Astrocyte (in vitro differentiated cells and primary cell): ENCODE data around the gene S100A11. TPM values are rescaled to one million over a fixed set of nuclear protein-coding genes. Genes with fewer than 3 reads are reported as not detected.

Experiments
- DNase-seq: peaks from one replicate; pipeline ENCODE4 v3.0.0-alpha.2; 2010; ENCODE audit warnings: low read depth
- FAIRE-seq: peaks from 2 replicates; lab custom pipeline; 2011; peaks lifted over from hg19 to GRCh38; lab: Jason Lieb, UNC
- H2AFZ ChIP-seq: 2 replicates; pipeline ENCODE4 v1.6.0; 2012; ENCODE audit warnings: low read depth, low read length, inconsistent platforms
- H3K27ac ChIP-seq: 2 replicates; pipeline ENCODE4 v1.5.1; 2011; ENCODE audit warnings: low read depth, low read length, inconsistent platforms
- H3K27me3 ChIP-seq: 2 replicates; pipeline ENCODE4 v1.6.0; 2011; ENCODE audit warnings: low read length, inconsistent platforms; ENCODE audit not compliant: insufficient read depth
- H3K36me3 ChIP-seq: 2 replicates; pipeline ENCODE4 v1.5.1; 2011; ENCODE audit warnings: low read length, inconsistent platforms; ENCODE audit not compliant: insufficient read depth
- H3K4me1 ChIP-seq: 2 replicates; pipeline ENCODE4 v1.5.1; 2011; ENCODE audit warnings: low read length, inconsistent platforms; ENCODE audit not compliant: insufficient read depth
- H3K4me2 ChIP-seq: 2 replicates; pipeline ENCODE4 v1.6.0; 2012; ENCODE audit warnings: low read length, inconsistent platforms
- H3K4me3 ChIP-seq: 2 replicates; pipeline ENCODE4 v1.5.1; 2011; ENCODE audit warnings: low read depth, mild to moderate bottlenecking, low read length, inconsistent platforms; ENCODE audit not compliant: insufficient read depth
- H3K79me2 ChIP-seq: 2 replicates; pipeline ENCODE4 v1.6.0; 2012; ENCODE audit warnings: mild to moderate bottlenecking, low read length, inconsistent platforms; ENCODE audit not compliant: insufficient read depth
- H3K9ac ChIP-seq: 2 replicates; pipeline ENCODE4 v1.6.0; 2012; ENCODE audit warnings: mild to moderate bottlenecking, low read length, inconsistent platforms
- H3K9me3 ChIP-seq: 2 replicates; pipeline ENCODE4 v1.5.1; 2012; ENCODE audit warnings: low read depth, mild to moderate bottlenecking, low read length, inconsistent platforms; ENCODE audit not compliant: insufficient read depth
- H4K20me1 ChIP-seq: 2 replicates; pipeline ENCODE4 v1.6.0; 2012; ENCODE audit warnings: low read length, inconsistent platforms; ENCODE audit not compliant: insufficient read depth
- H3K27ac Mint-ChIP-seq: one replicate; pipeline ENCODE4 v1.8.0; 2021; ENCODE audit warnings: mild to moderate bottlenecking, mixed read lengths; ENCODE audit not compliant: unreplicated experiment
- H3K27me3 Mint-ChIP-seq: one replicate; pipeline ENCODE4 v1.8.0; 2021; ENCODE audit warnings: low read depth, mixed read lengths; ENCODE audit not compliant: unreplicated experiment
- H3K36me3 Mint-ChIP-seq: one replicate; pipeline ENCODE4 v1.8.0; 2021; ENCODE audit warnings: low read depth, mixed read lengths; ENCODE audit not compliant: unreplicated experiment
- H3K4me1 Mint-ChIP-seq: one replicate; pipeline ENCODE4 v1.8.0; 2021; ENCODE audit warnings: low read depth, mixed read lengths; ENCODE audit not compliant: unreplicated experiment
- H3K4me3 Mint-ChIP-seq: one replicate; pipeline ENCODE4 v1.8.0; 2021; ENCODE audit warnings: mild to moderate bottlenecking, moderate library complexity, mixed read lengths; ENCODE audit not compliant: unreplicated experiment
- H3K9me3 Mint-ChIP-seq: one replicate; pipeline ENCODE4 v1.8.0; 2021; ENCODE audit warnings: mild to moderate bottlenecking, mixed read lengths; ENCODE audit not compliant: unreplicated experiment
- EZH2 ChIP-seq: IDR thresholded peaks from 2 replicates; pipeline ENCODE4 v1.6.1; 2012; ENCODE audit warnings: mild to moderate bottlenecking, low read length, inconsistent platforms; ENCODE audit not compliant: insufficient read depth
- total RNA-seq: library from RNA; stranded (reverse); gene quantifications from 2 replicates; pipeline ENCODE4 v1.2.1, GENCODE V29; 2021
- TF ChIP-seq, protein P1 (sequence below): IDR thresholded peaks from 2 replicates; pipeline ENCODE4 v1.5.1; 2011; ENCODE audit warnings: low read depth, mild to moderate bottlenecking, inconsistent platforms, low read length, moderate library complexity; ENCODE audit not compliant: insufficient read depth

The S100A11 gene
- total RNA-seq, 1 donor from 2014 or later, result 1,482 TPM

DNA sequence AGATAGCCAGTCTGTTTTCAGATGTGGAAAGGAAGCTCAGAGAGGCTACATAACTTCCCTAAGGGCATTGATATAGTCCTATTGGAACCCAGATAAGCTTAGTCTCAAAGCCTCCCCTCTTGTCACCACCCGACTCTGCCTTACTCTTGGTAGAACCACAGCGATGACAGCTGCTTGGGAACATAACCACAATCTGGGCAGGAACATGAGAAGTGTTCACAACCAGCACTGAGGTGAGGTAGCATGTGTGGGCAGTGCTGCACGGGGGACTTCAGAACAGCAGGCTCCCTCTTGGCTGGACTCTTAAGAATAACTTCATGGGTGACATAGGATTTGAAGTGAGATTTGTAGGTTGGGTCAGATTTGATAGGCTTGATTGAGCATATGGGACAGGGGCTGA is 33.8 kb downstream of the S100A11 start:
- Mint-ChIP-seq H3K27me3 (peaks cover 5% of the 10 kb centered on the region), H3K4me1 (peaks cover 41% of the 10 kb centered on the region)
- FAIRE-seq, result no peak

DNA sequence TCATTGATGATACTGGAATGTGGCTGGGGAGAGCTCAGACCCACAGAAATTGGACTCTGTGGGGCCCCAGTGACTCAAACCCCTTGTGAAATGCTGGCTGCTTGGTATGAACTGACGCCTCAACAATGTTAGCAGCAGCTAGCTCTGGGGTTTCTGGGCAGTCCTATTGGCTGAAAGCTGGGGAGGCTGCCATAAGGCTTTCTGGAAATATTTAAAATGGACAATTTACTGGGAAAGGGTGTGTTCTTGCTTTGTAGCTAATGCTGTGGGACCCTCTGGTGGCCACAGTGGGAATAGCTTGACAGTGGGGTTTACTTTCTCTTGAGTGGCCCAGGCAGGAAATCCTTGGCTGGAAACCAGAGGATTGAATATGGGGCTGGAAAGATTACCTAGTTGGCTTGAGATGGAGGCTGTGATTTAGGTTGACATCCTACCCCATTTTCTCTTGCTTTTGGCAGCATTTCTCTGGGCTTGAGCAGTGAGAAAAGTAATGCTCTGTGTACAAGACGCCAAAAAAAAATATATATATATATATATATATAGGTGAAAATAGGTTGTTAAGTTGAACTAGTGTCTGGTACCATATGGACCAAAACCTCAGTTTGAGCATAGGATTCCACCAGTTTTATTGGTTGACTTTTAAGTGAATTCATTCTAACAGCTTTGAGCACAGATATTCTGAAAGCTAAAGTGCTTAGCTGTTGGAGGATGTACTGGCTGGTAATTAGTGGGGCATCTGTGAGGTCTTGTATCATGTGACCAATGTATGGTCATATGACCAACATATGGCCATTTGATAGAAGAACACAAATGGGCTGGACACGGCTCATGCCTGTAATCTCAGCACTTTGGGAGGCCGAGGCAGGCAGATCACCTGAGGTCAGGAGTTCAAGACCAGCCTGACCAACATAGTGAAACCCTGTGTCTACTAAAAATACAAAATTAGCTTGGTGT is 34.9 kb downstream of the S100A11 start:
- Mint-ChIP-seq H3K9me3 (peaks cover 2% of the 10 kb centered on the region), H3K4me3 (no peak overlapping the region), H3K36me3 (no peaks in the 10 kb centered on the region), H3K27me3 (peaks cover 2% of the 10 kb centered on the region), H3K27ac (peak overlapping the region; percentile 83), H3K4me1 (peaks cover 41% of the 10 kb centered on the region)
- peaks cover 12% of the 10 kb centered on the region for H3K4me1 ChIP-seq
- peak overlapping the region; percentile 41 for H3K4me2 ChIP-seq
- H2AFZ ChIP-seq, result peak overlapping the region; percentile 5
- peaks cover 29% of the 10 kb centered on the region for H3K27me3 ChIP-seq
- peaks cover 3% of the 10 kb centered on the region for H3K9me3 ChIP-seq
- no peak overlapping the region for H3K4me3 ChIP-seq
- DNase-seq, result peak; percentile 96
- no peak for TF ChIP-seq EZH2
- TF ChIP-seq, protein P1, sequence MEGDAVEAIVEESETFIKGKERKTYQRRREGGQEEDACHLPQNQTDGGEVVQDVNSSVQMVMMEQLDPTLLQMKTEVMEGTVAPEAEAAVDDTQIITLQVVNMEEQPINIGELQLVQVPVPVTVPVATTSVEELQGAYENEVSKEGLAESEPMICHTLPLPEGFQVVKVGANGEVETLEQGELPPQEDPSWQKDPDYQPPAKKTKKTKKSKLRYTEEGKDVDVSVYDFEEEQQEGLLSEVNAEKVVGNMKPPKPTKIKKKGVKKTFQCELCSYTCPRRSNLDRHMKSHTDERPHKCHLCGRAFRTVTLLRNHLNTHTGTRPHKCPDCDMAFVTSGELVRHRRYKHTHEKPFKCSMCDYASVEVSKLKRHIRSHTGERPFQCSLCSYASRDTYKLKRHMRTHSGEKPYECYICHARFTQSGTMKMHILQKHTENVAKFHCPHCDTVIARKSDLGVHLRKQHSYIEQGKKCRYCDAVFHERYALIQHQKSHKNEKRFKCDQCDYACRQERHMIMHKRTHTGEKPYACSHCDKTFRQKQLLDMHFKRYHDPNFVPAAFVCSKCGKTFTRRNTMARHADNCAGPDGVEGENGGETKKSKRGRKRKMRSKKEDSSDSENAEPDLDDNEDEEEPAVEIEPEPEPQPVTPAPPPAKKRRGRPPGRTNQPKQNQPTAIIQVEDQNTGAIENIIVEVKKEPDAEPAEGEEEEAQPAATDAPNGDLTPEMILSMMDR, result peak; percentile 98
- H3K9ac ChIP-seq, result peak overlapping the region; percentile 10
- FAIRE-seq, result peak; percentile 92
- H3K79me2 ChIP-seq, result no peaks in the 10 kb centered on the region
- H3K27ac ChIP-seq, result peak overlapping the region; percentile 42
- H3K36me3 ChIP-seq, result no peaks in the 10 kb centered on the region
- no peaks in the 10 kb centered on the region for H4K20me1 ChIP-seq

More for the DNA sequence above, 33.8 kb downstream of the S100A11 start:
- H3K79me2 ChIP-seq, result no peaks in the 10 kb centered on the region
- Mint-ChIP-seq H3K36me3 (no peaks in the 10 kb centered on the region), H3K4me3 (no peak overlapping the region), H3K27ac (no peak overlapping the region), H3K9me3 (peaks cover 2% of the 10 kb centered on the region)
- no peaks in the 10 kb centered on the region for H3K36me3 ChIP-seq
- no peaks in the 10 kb centered on the region for H4K20me1 ChIP-seq
- H3K4me3 ChIP-seq, result no peak overlapping the region
- H3K9me3 ChIP-seq, result peaks cover 3% of the 10 kb centered on the region
- no peak for DNase-seq
- H3K4me1 ChIP-seq, result peaks cover 12% of the 10 kb centered on the region
- TF ChIP-seq EZH2, result no peak
- TF ChIP-seq, protein P1, result no peak
- no peak overlapping the region for H3K4me2 ChIP-seq
- H3K9ac ChIP-seq, result no peak overlapping the region
- H2AFZ ChIP-seq, result no peak overlapping the region
- no peak overlapping the region for H3K27ac ChIP-seq
- H3K27me3 ChIP-seq, result peaks cover 39% of the 10 kb centered on the region
